Keratinocyte (primary cell): ENCODE measurements around the gene KIAA1191.

Experiments
- CTCF ChIP-seq, 3 experiments: IDR thresholded peaks in 1 of 3; conservative IDR thresholded peaks in 1 of 3; optimal IDR thresholded peaks in 1 of 3; 2 replicates in 2 of 3; 3 replicates in 1 of 3; pipeline versions ENCODE3 to v1.5.1; 2011; ENCODE audit warnings: low read length in 3 of 3, mild to moderate bottlenecking in 3 of 3, moderate library complexity in 2 of 3, control low read depth in 1 of 3, inconsistent platforms in 1 of 3; ENCODE audit not compliant: insufficient read depth in 2 of 3; ENCODE audit errors: extremely low read depth in 1 of 3
- EZH2 ChIP-seq: IDR thresholded peaks from one replicate; pipeline ENCODE4 v1.6.1; 2012; ENCODE audit warnings: inconsistent platforms, mild to moderate bottlenecking, low read length, moderate library complexity

GRCh38 chr5:176381979-176382378 is 20.4 kb upstream of the KIAA1191 start:
- TF ChIP-seq CTCF (optimal IDR thresholded peaks at IDR 0.05 in 1 of 3, IDR thresholded peaks at IDR 0.05 in 1 of 3, conservative IDR thresholded peaks at IDR 0.05 in 1 of 3; ENCODE audit: extremely low read depth in 1 of 3, insufficient read depth in 2 of 3, low read length in 3 of 3) (no peak), EZH2 (no peak)
